C1 segment of cervical spinal cord (tissue), 14 donors: ENCODE data around the gene GSTA4.

ENCODE experiments used
- DNase-seq, 14 donors: peaks; one replicate each; lab custom pipeline; 2025; lab: John Stamatoyannopoulos, UW

GSTA4 gene, protein sequence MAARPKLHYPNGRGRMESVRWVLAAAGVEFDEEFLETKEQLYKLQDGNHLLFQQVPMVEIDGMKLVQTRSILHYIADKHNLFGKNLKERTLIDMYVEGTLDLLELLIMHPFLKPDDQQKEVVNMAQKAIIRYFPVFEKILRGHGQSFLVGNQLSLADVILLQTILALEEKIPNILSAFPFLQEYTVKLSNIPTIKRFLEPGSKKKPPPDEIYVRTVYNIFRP

DNA sequence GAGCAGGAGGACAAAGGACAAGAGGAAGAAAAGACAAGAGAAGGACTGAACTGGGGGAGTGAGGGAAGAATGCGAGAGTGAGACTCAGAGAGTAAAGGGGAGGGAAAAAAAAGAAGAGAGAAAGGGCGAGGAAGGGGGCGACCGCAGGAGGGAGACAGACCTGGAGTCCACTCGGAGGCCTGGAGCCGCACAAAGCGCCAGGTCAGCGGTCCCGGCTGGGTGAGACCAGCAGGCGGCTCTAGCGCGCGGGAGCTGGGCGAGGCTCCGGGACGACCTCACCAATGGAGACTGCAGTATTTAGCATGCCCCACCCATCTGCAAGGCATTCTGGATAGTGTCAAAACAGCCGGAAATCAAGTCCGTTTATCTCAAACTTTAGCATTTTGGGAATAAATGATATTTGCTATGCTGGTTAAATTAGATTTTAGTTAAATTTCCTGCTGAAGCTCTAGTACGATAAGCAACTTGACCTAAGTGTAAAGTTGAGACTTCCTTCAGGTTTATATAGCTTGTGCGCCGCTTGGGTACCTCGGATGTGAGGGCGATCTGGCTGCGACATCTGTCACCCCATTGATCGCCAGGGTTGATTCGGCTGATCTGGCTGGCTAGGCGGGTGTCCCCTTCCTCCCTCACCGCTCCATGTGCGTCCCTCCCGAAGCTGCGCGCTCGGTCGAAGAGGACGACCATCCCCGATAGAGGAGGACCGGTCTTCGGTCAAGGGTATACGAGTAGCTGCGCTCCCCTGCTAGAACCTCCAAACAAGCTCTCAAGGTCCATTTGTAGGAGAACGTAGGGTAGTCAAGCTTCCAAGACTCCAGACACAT lies at the start of gene GSTA4:
Gene GSTA4 (minus strand): TSS at position 196 of the 824 bp plus-strand sequence. CDS start 1,041 bp downstream, outside the sequence.
- DNase-seq = peak; percentile 59 to 98 (median 90)

DNA sequence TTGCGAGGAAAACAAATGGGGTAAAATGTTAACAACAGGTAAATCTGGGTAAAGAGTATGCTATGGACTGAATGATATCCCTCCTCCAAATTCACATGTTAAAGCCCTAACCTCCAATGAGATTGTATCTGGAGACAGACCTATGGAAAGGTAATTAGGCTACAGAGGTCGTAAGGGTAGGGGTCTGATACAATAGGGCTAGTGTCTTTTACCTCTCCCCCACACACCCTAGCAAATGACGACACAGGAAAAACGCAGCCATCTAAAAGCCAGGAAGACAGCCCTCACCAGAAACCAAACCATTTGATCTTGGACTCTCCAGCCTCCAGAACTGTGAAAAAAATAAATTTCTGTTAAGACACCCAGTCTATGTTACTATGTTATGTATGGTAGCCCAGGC lies 49.5 kb upstream of the GSTA4 start:
- no peak for DNase-seq

DNA sequence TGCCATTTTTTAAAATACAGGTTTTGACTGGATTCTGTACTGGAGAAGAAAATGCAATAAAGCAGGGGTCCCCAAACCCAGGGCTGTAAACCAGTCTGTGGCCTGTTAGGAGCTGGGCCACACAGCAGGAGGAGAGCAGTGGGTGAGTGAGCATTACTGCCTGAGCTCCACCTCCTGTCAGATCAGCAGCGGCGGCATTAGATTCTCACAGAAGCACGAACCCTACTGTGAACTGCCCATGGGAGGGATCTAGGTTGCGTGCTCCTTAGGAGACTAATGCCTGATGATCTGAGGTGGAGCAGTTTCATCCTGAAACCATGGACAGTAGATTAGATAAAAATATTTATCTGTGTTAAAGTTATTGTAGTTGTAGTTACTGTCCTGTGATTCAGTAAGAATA lies 49.0 kb upstream of the GSTA4 start:
- DNase-seq = peak in 2 of 14 donors; percentile 7 to 15

DNA sequence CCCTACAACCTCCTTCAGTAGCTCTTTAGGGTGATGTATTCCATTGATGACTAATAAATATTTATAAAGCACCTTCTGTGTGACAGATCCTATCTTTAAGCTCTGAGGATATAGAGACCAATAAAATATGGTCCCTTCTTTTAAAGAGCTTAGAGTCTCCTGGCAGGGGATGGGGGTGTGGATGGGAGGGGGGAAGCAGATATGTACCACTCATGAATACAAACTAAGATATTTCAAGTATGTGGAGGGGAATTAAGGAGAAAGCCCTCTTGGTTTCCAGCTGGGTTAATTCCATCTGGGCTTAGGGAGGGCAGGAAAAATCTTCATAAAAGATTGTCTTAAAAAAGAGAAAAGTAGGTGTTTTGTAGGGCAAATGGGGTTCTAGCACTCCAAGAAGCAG lies 48.5 kb upstream of the GSTA4 start:
- no peak for DNase-seq

DNA sequence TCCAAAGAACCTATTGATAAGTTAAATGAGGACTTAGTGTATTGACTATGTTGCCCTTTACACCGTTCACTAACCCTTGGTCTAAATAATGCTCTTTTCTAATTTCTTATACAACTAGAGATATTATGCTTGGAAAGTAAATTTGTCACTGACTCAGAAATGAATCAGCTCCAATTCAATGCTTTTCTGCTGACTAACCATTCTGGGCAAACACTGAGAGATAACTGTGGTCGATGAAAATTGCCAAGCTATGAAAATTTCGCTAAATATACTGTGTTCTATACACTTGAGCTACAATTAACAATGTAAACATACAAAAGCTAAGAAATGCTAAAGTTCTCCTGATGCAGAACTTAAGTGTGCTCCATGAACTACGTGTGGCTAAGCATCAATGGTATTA lies 47.0 kb upstream of the GSTA4 start:
- no peak for DNase-seq

DNA sequence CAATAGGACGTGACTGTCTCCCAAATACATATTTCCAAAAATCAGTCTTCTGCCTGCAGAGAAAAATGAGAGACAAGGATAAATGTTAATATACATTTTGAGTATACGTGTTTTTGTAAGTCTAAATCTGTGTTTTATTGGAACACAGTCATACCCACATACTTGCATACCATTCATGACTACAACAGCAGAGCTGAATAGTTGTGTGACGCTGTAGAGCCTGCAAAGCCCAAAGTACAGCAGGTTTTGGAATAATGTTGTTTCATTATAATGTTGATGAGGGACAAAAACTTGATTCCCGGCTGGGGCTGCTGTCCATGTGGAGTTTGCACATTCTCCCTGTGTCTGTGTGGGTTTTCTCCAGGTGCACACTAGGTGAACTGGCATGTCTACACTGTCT lies 46.3 kb upstream of the GSTA4 start:
- DNase-seq = no peak

DNA sequence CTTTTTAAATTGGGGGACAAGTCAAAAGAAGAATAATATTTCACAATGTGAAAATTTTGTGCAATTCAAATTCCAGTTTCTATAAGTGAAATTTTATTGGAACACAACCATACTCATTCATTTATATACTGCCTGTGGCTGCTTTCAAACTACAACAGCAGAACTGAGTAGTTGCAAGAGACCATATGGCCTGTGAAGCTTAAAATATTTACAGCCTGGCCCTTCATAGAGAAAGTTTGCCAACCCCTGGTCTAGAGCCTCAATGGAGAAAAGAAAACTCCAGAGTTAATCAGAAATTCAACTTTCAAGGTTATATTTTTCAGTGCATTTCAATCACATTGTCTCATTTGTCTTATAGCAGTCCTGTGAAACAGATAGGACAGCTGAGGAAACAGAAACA lies 43.5 kb upstream of the GSTA4 start:
- no peak for DNase-seq

DNA sequence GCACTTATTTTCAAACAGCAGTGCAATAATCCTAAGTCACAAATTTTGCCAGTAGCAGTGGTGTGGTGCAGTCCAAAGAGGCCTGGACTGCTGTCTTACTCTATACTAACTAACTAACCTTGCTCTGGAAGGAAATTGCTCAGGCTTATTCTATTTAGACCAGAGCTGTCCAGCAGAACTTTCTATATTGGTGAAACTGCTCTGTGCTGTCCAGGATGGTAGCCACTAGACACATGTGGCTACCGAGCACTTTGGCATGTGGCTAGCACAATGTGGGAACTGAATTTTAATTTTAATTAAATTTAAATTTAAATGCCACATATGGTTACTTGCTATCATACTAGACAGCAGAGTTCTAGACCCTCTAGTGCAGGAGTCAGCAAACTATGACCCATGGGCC lies 43.1 kb upstream of the GSTA4 start:
- no peak for DNase-seq

DNA sequence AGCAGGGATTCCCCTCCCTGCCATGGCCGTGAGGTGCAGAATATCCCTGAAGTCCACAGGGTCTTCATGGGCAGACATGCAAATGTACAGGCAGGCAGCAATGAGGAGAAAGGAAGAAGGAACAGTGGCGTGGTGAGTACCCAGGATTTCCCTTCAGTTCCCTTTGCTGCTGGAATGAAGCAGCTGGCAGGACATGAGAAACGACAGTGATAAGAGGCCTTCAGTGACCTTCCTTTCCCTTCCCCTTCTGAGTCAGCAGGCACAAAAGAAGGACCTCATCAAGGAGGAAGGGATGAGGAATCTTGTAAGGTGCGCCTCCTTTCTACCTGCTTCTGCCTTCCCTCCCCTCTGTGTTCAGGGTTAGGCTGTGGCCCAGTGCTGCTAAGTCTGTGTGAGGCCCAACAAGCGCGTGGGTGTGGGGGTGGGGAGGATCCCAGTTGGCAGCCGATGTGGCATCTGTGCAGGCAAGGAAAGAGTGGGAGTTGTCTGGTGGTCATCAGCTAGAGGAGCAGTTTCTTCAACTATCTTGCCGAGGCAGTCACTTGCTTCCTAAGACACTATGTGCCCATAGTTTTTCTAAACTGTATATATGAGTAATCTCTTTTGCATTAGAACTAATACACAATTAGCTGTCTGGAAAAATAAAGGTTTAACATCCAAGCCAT lies 40.6 kb upstream of the GSTA4 start:
- DNase-seq = no peak

DNA sequence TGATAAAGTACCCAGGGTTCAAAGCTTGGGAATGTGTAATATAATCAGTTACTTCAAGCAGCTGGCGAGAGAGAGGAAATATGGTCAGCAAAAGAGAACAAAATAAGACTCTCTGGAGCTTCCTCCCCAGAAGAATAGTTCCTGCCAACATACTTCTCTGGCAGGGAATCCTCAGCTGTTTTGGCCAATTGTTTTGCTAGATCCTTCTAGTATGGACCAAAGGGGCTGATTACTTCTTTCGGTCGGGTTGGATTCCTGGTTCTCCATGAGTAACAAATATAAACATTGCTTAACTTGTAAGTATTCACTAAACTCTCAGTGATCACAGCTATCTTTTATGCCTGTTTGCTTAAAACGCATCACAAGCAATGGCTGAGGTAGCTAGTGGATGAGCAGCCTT lies 38.7 kb upstream of the GSTA4 start:
- no peak for DNase-seq

DNA sequence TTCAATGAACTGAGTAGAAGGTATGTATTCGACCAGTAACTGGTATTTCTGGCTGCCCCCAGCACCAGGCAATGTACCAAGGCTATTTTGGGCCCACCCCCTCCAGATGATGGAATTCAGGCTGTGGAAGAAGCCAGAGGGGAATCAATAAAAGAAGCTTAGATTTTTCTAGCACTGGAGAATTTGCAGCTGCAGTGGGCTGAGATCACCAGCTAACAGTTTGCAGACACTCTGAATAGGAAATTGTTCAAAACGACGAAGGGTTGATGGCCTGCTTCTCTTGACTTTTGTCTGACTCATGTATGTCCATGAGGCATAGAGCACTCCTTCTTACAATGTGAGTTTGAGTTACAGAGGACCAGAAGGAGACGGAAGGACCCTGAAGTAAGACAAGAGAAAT lies 37.8 kb upstream of the GSTA4 start:
- DNase-seq = peak in 7 of 14 donors; percentile 22 to 62 (median 44)

DNA sequence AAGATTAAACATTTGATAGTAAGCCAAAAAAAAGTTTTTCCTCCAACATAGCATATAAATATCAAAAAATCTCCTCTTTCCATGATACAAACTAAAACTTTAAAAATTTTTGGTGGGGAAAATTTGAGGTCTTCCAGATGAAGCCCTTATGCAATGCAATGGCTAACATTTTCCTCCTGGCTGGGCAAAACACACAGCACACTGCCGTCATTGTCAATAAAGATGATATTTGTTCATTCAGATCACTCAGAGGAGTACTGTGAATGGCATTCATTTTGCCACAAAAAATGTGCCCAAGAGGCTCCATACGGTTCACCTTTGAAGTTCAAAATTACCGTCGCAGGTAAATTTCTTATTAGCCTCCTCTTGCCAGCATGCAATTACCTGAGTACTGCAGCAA lies 36.2 kb upstream of the GSTA4 start:
- no peak for DNase-seq

DNA sequence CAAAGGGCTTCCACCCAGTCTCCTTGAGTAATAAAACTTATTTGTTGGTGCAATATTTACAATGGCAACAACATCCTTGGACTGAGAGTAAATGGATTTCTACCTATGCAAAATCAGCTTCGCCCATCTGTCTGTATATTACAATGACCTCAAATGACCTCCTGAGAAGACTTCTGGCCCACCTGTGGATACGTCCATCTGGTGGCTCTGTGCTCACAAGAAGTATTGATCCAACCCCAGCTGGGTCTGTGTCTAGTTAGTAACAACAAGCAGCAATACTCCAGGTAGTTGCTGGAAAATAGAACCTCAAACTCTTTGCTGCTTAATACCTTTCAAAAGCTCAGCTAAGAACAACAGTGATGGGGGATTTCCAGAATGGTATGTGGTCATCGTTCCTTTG lies 34.7 kb upstream of the GSTA4 start:
- DNase-seq = no peak

DNA sequence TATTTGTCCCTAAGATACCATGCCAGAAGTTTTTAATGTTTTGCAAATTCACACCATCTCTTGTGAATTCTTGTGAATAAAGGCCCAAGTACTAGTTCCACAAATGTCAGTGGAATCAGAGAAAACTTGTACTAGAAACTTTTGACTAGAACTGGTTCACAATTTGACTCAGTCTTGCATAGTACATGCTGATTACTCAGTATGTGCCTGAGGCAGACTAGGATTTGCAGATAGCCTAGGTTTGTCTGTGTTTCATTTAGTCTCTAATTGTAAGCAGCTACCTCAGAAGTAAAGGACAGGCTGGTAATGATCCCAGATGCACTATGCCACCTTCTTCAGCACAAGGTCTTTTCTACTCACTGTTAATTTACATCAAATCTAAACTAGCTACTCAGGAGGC lies 34.2 kb upstream of the GSTA4 start:
- no peak for DNase-seq

DNA sequence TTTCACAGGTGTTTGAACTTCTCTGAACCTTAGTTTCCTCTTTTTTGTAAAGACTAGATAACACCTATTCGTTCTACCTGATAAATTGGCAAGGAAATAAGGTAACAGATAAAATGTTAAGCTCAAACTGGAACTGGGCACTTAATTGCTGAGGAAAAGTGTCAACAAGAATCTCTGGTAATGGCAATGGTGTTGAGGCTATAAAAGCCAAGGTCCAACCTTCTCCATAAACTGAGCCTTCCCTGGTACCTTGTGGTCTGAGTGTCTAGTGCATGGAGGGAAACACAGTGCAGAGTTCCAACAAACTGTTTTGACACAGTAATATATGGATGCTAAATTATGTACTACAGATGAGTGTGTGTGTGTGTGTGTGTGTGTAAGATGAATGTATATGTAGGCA lies 33.4 kb upstream of the GSTA4 start:
- DNase-seq = no peak

DNA sequence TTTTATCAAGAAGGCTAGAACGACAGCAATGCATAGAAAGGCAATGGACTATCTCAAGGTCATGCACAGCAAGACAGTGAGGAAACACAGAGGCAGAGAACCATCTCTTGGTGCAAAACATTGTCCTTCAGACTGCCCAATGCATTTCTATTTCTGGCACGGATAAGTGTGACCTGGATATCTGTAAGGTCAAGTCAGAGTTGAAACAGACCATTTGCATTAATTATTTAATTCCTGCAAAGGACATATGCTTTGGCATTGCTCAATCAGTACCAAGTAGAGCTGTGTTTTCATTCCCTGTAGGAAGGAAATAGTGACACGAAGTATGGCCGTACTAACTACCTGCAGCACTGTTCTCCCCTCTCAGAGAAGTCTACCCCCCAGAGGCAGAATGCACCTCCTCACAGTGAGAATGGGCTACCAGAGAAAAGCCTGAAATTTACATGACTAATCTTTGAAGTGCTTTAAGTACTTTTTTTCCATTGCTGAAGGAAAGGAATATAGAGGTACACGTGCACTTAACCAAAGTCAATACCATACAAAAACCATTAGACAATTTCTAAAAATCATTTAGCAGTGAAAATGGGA lies 32.1 kb upstream of the GSTA4 start:
- no peak for DNase-seq

DNA sequence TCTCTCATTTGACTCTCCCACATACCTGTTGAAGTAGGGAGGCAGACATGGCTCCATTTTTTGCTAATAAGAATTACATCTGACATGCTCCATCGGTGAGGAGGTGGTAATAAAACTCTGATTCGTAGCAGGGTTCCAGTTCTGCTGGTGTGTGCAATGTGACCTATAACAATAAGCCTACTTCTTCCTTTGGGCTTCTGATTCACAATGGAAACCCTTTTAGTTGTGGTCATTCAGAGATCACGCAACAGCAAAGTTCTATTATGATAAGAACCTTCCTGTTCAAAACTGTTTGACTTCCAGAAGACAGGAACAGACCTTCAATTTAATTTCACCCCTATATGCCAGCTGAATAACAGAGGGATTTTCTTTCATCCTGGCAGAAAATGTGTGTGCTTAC lies 31.4 kb upstream of the GSTA4 start:
- no peak for DNase-seq

DNA sequence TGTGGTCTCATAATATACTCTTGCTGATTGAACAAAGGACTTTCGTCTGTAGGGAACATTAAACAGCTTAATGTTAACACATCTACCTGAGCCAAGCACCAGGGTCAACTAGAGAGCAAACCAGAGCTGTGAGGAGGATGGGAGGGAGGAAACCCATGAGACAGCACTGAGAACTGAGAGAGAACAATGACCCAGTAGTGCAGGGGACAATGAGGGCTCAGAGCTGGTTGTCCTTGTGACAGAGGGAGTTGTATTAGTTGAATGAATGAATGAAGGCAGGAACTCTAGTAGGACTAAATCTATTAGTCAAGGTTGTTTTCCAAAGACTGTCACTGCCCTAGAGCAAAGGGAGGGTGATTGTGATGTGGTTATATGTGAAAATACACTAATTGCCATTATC lies 28.2 kb upstream of the GSTA4 start:
- DNase-seq = peak in 11 of 14 donors; percentile 18 to 74 (median 38)

DNA sequence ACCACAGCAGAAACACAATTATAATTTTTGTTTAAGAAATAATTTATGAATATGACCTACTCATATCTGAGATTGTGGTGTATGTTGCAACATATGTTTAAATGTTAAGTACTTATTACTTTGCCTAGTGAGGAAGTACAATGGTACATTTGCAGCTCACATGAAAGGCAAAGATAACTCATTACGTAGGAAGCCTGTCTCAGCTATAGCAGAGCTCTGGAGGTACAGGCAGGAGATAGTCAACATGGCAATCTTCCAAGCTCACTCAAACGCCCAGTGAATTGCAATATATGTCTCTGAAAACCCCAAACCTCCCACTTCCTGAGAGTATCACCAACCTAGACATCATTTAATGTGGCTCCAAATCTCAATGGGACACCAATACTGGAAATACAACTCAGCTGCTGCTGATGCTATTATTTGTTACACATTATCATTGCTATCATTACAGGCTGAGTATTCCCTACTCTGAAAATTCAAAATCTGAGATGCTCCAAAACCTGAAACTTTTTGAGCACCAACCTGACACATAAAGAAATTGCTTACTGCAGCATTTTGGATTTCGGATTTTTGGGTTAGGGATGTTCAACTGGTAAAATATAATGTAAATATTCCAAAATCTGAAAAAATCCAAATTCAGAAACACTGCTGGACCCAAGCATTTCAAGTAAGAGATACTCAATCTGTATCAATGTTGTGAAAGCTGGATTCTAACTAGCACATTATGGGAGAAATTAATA lies 25.1 kb upstream of the GSTA4 start:
- DNase-seq = no peak

DNA sequence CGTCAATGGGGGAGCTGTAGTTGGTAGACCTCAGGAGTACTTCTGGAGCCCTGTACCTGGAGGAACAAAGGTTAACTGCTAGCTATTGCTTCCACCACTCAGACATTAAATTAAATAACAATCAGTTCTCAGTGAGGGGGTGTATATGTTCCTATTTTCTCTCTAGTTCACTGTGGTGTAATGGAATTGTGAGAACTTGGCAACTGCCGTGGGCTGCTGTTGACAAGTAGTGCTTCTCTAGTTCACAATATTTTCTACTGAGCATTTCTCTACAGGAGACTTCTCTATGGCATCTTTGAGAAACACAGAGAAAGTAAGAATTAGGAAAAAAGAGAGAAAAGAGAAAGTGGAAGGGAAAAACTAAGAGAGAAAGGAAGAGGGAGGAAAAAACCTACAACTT lies 23.4 kb upstream of the GSTA4 start:
- DNase-seq = no peak

DNA sequence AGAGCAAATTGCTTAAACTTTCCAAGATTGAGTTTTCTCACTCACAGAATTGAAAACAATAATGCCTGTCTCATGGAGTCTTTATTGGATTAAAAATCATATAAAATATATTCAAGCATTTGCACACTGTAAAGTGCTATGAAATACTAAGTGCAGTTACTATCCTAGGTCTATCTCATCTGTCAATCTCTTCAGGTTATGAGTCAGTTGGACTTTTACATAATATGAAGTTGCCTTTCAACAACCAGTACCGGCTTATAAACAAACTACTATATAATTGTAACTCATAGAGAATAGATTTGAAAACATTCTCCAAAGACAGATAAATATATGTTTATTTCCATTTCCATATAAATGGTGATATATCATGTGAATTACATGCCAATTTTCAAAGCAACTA lies 20.4 kb upstream of the GSTA4 start:
- no peak for DNase-seq

DNA sequence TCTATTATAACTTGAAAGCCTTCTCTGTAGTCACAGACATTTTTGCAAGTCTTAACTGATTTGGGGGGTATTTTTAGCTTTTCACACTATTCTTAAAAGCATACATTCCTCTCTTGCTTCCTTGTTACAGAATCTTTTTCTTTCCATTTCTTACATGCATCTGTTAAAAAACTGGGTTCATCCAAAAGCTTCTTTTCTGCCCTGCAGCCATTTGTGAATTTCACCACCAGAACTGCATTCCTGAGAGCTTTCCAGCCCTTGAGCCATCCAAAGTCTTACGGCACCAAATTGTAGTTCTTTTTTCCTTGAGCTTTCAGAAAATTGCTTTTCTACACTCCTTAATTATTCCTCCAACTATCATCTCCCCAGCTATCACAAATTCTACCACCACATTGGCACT lies 19.7 kb upstream of the GSTA4 start:
- no peak for DNase-seq
